K562 (cell line): Measurements from ENCODE around the gene GABRB3. TPM values are rescaled to one million over a fixed set of nuclear protein-coding genes. Genes with fewer than 3 reads are reported as not detected.

Experiments used
- ATAC-seq: fragments of 200-7000 bp; cut with Tn5 transposase; 3 replicates; pipeline ENCODE4 v1.9.1; 2020; ENCODE audit warnings: moderate library complexity
- BruUV-seq: library from RNA; stranded (reverse); fragments of 400-500 nt; replicated peaks from 2 replicates; lab custom pipeline; 2021; lab: Mats Ljungman, UMichigan
- CTCF ChIA-PET: fragments of 300-600 bp; formaldehyde crosslinking; extraction: SDS; loops from one replicate; lab custom pipeline; 2021; ENCODE audit warnings: low intra/inter-chr PET ratio; lab: Yijun Ruan, JAX
- POLR2A ChIA-PET: fragments of 300-600, 350-650 bp; sonication (Branson Sonifier 250); formaldehyde crosslinking; extraction: SDS; loops from one replicate; lab custom pipeline; 2021; ENCODE audit warnings: antibody characterized with exemption, inconsistent platforms; lab: Yijun Ruan, JAX
- DNase-seq, 4 experiments: peaks; one replicate each; pipeline versions ENCODE4 v3.0.0 to v3.0.0-alpha.2; 2011 to 2018; ENCODE audit warnings: low spot score in 3 of 4, mixed read lengths in 3 of 4; ENCODE audit errors: extremely low read depth in 1 of 4
- FAIRE-seq: peaks from 2 replicates; lab custom pipeline; 2011; peaks lifted over from hg19 to GRCh38; lab: Jason Lieb, UNC
- H2AFZ ChIP-seq: 2 replicates; pipeline ENCODE4 v1.6.0; 2011; ENCODE audit warnings: low read depth, low read length, control low read depth, inconsistent platforms
- H3K27ac ChIP-seq: fragments of 200-600 bp; 3 replicates; pipeline ENCODE4 v1.8.0; 2011; ENCODE audit warnings: low read depth, mild to moderate bottlenecking, control low read depth, inconsistent platforms, low read length, moderate library complexity, mixed read lengths; ENCODE audit errors: extremely low read depth
- H3K27me3 ChIP-seq, 2 experiments: fragments of 300-600 bp in 1 of 2; 2 replicates in 1 of 2; 3 replicates in 1 of 2; pipeline versions ENCODE4 v1.6.0 to v1.8.0; 2011; ENCODE audit warnings: inconsistent platforms in 2 of 2, low read length in 2 of 2, mild to moderate bottlenecking in 1 of 2, mixed read lengths in 1 of 2, moderate library complexity in 1 of 2; ENCODE audit not compliant: control insufficient read depth in 2 of 2, insufficient read depth in 2 of 2
- H3K36me3 ChIP-seq: fragments of 300-600 bp; 3 replicates; pipeline ENCODE4 v1.8.0; 2011; ENCODE audit warnings: mild to moderate bottlenecking, low read length, inconsistent platforms; ENCODE audit not compliant: control insufficient read depth, insufficient read depth
- H3K4me1 ChIP-seq, 2 experiments: fragments of 200-600 bp in 1 of 2; replicated peaks in 1 of 2; 2 replicates in 1 of 2; 3 replicates in 1 of 2; pipeline versions ENCODE4 v1.5.1 to v1.8.0; 2011; ENCODE audit warnings: inconsistent platforms in 2 of 2, low read length in 2 of 2, mild to moderate bottlenecking in 1 of 2, mixed read lengths in 1 of 2, moderate library complexity in 1 of 2; ENCODE audit not compliant: control insufficient read depth in 2 of 2, insufficient read depth in 2 of 2
- H3K4me2 ChIP-seq: 2 replicates; pipeline ENCODE4 v1.6.1; 2011; ENCODE audit warnings: low read length, control low read depth, inconsistent platforms, mixed read lengths; ENCODE audit not compliant: insufficient read depth
- H3K4me3 ChIP-seq: fragments of 200-600 bp; sonication (generic), shearing (Covaris generic); 2 replicates; pipeline ENCODE4 v1.5.1; 2016; ENCODE audit warnings: control low read depth, inconsistent platforms
- H3K79me2 ChIP-seq: fragments of 200-600 bp; 3 replicates; pipeline ENCODE4 v1.8.0; 2011; ENCODE audit warnings: low read length, inconsistent platforms; ENCODE audit not compliant: control insufficient read depth, insufficient read depth
- H3K9ac ChIP-seq, 2 experiments: 2 replicates each; pipeline versions ENCODE4 v1.6.0 to v1.6.1; 2011; ENCODE audit warnings: low read depth in 2 of 2, low read length in 2 of 2, control low read depth in 1 of 2, inconsistent platforms in 1 of 2, mild to moderate bottlenecking in 1 of 2, mixed read lengths in 1 of 2; ENCODE audit not compliant: insufficient read depth in 1 of 2
- H3K9me1 ChIP-seq: one replicate; pipeline ENCODE4 v1.6.0; 2011; ENCODE audit warnings: inconsistent platforms, mild to moderate bottlenecking, low read length, moderate library complexity; ENCODE audit not compliant: control insufficient read depth, insufficient read depth
- H3K9me3 ChIP-seq: replicated peaks from 2 replicates; pipeline ENCODE4 v1.5.1; 2011; ENCODE audit warnings: low read depth, low read length, inconsistent platforms; ENCODE audit not compliant: control insufficient read depth, insufficient read depth
- H4K20me1 ChIP-seq: replicated peaks from 2 replicates; pipeline ENCODE4 v1.6.1; 2011; ENCODE audit warnings: low read length, inconsistent platforms, mixed read lengths; ENCODE audit not compliant: control insufficient read depth, insufficient read depth
- ARID2 ChIP-seq: fragments of 450-650 bp; IDR thresholded peaks from 2 replicates; pipeline ENCODE4 v1.6.1; 2017; ENCODE audit warnings: antibody characterized with exemption, mild to moderate bottlenecking
- CSDE1 ChIP-seq, 2 experiments: fragments of 450-650 bp; IDR thresholded peaks; 2 replicates each; pipeline ENCODE4 v1.6.1; 2016; ENCODE audit warnings: mild to moderate bottlenecking in 1 of 2
- ELF2 ChIP-seq: fragments of 250-450 bp; sonication (Bioruptor Pico); IDR thresholded peaks from 2 replicates; pipeline ENCODE4 v1.5.0; 2021; ENCODE audit warnings: mild to moderate bottlenecking
- NFXL1 ChIP-seq: fragments of 450-650 bp; formaldehyde crosslinking; IDR thresholded peaks from 2 replicates; pipeline ENCODE4 v1.4.0; 2021; ENCODE audit warnings: mild to moderate bottlenecking
- PHTF2 ChIP-seq: fragments of 250-450 bp; sonication (Bioruptor Pico); IDR thresholded peaks from 2 replicates; pipeline ENCODE4 v1.5.0; 2021; ENCODE audit warnings: mild to moderate bottlenecking
- RBM17 ChIP-seq: fragments of 200-400 bp; formaldehyde crosslinking; IDR thresholded peaks from 2 replicates; pipeline ENCODE4 v1.6.1; 2017; ENCODE audit warnings: low read depth, mild to moderate bottlenecking, low read length, borderline replicate concordance
- RCOR1 ChIP-seq, 2 experiments: IDR thresholded peaks; 2 replicates each; pipeline ENCODE4 v1.6.1; 2012; ENCODE audit warnings: low read depth in 2 of 2, low read length in 2 of 2, borderline replicate concordance in 1 of 2, improper control_type of control experiment in 1 of 2
- RHOXF2B ChIP-seq: fragments of 250-450 bp; sonication (Bioruptor Pico); conservative IDR thresholded peaks from 2 replicates; pipeline ENCODE4 v1.5.1; 2021
- ZNF431 ChIP-seq: sonication (generic); formaldehyde crosslinking; IDR thresholded peaks from 2 replicates; pipeline ENCODE4 v1.8.0; 2022; ENCODE audit warnings: mild to moderate bottlenecking, missing genetic modification reagents
- ZNF511 ChIP-seq: sonication (generic); formaldehyde crosslinking; IDR thresholded peaks from 2 replicates; pipeline ENCODE4 v1.8.0; 2022; ENCODE audit warnings: mild to moderate bottlenecking, missing genetic modification reagents
- ZNF639 ChIP-seq, 2 experiments: fragments of 200-800 bp in 1 of 2; sonication (Bioruptor generic) in 1 of 2; sonication (generic) in 1 of 2; formaldehyde crosslinking in 1 of 2; IDR thresholded peaks in 1 of 2; conservative IDR thresholded peaks in 1 of 2; 2 replicates each; pipeline versions ENCODE4 v1.5.0 to v1.6.1; 2016 to 2020; ENCODE audit warnings: missing compliant biosample characterization in 1 of 2, missing genetic modification characterization in 1 of 2, missing genetic modification reagents in 1 of 2
- WGBS: fragments of 100-300 bp; shearing (Covaris generic); methylation state at CpG from one replicate; pipeline ENCODE4 v1.1.6; 2016; ENCODE audit warnings: low coverage, mixed read lengths; ENCODE audit not compliant: insufficient coverage; ENCODE audit errors: missing lambda C conversion rate; 5-methylcytosine and 5-hydroxymethylcytosine counted together
- in situ Hi-C: fragments of 300-500 bp; cut with MboI; formaldehyde crosslinking; loops from 4 replicates; pipeline ENCODE4 v1.15.0; 2018; ENCODE audit warnings: inconsistent platforms, mixed read lengths
- intact Hi-C: fragments of 100-400 bp; cut with micrococcal nuclease; formaldehyde crosslinking; loops from 2 replicates; pipeline ENCODE4 v1.14.2; 2022
- polyA plus RNA-seq, 8 experiments: library from polyadenylated mRNA; depleted of rRNA in 4 of 8; stranded (reverse) in 5 of 8; unstranded in 3 of 8; fragments of >200 nt; fragmentation: Nextera tagmentation in 2 of 8; fragmentation: Illumina TruSeq in 1 of 8; extraction: Ambion mirVana in 2 of 8; extraction: Trizol in 1 of 8; gene quantifications; 2 replicates each; pipeline versions ENCODE4 v1.2.1 to v1.2.3, GENCODE V29; 2011 to 2014; ENCODE audit warnings: inconsistent platforms in 1 of 8, missing spikeins in 1 of 8
- total RNA-seq, 7 experiments: library from RNA; depleted of rRNA in 6 of 7; stranded (reverse); fragments of >200 nt in 6 of 7; fragmentation: Illumina TruSeq in 2 of 7; extraction: Trizol in 2 of 7; gene quantifications; 2 replicates each; pipeline versions ENCODE4 v1.2.1 to v1.2.3, GENCODE V29; 2011 to 2021; ENCODE audit warnings: low replicate concordance in 1 of 7
- TF ChIP-seq, protein P1 (sequence below): fragments of 150-350 bp; IDR thresholded peaks from 2 replicates; pipeline ENCODE4 v1.6.1; 2014; ENCODE audit warnings: low read depth, mild to moderate bottlenecking, low read length, borderline replicate concordance
- TF ChIP-seq, protein P2 (sequence below), 2 experiments: fragments of 450-650 bp in 1 of 2; sonication (generic) in 1 of 2; formaldehyde crosslinking in 1 of 2; IDR thresholded peaks in 1 of 2; conservative IDR thresholded peaks in 1 of 2; 2 replicates each; pipeline versions ENCODE4 v1.6.1 to v1.8.1; 2016 to 2023; ENCODE audit warnings: mild to moderate bottlenecking in 2 of 2, moderate library complexity in 2 of 2, inconsistent platforms in 1 of 2, missing genetic modification reagents in 1 of 2

The GABRB3 gene
- total and polyA plus RNA-seq, 9 of the 15 experiments (the other 6 are each of a cell fraction or from before 2014, with no cell fraction given), result 0.09 to 1.4 (median 0.49) TPM

- WGBS, result 0% methylated on average over 5 of the region's 5 CpGs
- BruUV-seq, result no TSS peak
- in situ Hi-C loops, result no loop called here
- H3K27me3 ChIP-seq, result peaks cover 0 to 2% of the 10 kb centered on the region in 2 experiments; a peak in 1 of 5 replicates
- no peak for TF ChIP-seq RHOXF2B (CRISPR knock-in tag)
- TF ChIP-seq, protein P1, sequence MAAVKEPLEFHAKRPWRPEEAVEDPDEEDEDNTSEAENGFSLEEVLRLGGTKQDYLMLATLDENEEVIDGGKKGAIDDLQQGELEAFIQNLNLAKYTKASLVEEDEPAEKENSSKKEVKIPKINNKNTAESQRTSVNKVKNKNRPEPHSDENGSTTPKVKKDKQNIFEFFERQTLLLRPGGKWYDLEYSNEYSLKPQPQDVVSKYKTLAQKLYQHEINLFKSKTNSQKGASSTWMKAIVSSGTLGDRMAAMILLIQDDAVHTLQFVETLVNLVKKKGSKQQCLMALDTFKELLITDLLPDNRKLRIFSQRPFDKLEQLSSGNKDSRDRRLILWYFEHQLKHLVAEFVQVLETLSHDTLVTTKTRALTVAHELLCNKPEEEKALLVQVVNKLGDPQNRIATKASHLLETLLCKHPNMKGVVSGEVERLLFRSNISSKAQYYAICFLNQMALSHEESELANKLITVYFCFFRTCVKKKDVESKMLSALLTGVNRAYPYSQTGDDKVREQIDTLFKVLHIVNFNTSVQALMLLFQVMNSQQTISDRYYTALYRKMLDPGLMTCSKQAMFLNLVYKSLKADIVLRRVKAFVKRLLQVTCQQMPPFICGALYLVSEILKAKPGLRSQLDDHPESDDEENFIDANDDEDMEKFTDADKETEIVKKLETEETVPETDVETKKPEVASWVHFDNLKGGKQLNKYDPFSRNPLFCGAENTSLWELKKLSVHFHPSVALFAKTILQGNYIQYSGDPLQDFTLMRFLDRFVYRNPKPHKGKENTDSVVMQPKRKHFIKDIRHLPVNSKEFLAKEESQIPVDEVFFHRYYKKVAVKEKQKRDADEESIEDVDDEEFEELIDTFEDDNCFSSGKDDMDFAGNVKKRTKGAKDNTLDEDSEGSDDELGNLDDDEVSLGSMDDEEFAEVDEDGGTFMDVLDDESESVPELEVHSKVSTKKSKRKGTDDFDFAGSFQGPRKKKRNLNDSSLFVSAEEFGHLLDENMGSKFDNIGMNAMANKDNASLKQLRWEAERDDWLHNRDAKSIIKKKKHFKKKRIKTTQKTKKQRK, result no peak
- TF ChIP-seq RBM17, result no peak
- TF ChIP-seq RCOR1 (IDR thresholded peaks at IDR 0.05; ENCODE audit: borderline replicate concordance in 1 of 2, low read depth in 2 of 2, low read length in 2 of 2), result no peak
- no peak for TF ChIP-seq ZNF511 (CRISPR knock-in tag)
- TF ChIP-seq PHTF2, result no peak
- no peak for TF ChIP-seq ELF2 (CRISPR knock-in tag)
- TF ChIP-seq ZNF639 (CRISPR knock-in tag; conservative IDR thresholded peaks at IDR 0.05 in 1 of 2, IDR thresholded peaks at IDR 0.05 in 1 of 2), result no peak
- TF ChIP-seq ARID2, result no peak
- no peak for TF ChIP-seq NFXL1 (CRISPR knock-in tag)
- no peak for TF ChIP-seq CSDE1 (IDR thresholded peaks at IDR 0.05)
- TF ChIP-seq, protein P2, sequence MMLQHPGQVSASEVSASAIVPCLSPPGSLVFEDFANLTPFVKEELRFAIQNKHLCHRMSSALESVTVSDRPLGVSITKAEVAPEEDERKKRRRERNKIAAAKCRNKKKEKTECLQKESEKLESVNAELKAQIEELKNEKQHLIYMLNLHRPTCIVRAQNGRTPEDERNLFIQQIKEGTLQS (IDR thresholded peaks at IDR 0.05), result no peak
- TF ChIP-seq, protein P2 (CRISPR knock-in tag; conservative IDR thresholded peaks at IDR 0.05), result no peak
- no peak for TF ChIP-seq ZNF431 (CRISPR knock-in tag)
- TF ChIP-seq, all 486 proteins: peak for 0
- no peaks in the 10 kb centered on the region for H3K9me1 ChIP-seq
- no peaks in the 10 kb centered on the region for H3K79me2 ChIP-seq
- CTCF ChIA-PET, result no interaction called here
- H3K4me3 ChIP-seq, result no peak overlapping the region
- H2AFZ ChIP-seq, result no peak overlapping the region
- H3K4me2 ChIP-seq, result no peak overlapping the region
- H3K9me3 ChIP-seq, result no peaks in the 10 kb centered on the region
- POLR2A ChIA-PET, result no interaction called here
- DNase-seq, result no peak
- no peak overlapping the region for H3K9ac ChIP-seq
- no peaks in the 10 kb centered on the region for H3K36me3 ChIP-seq
- H3K27ac ChIP-seq, result no peak overlapping the region
- FAIRE-seq, result no peak
- H4K20me1 ChIP-seq, result no peaks in the 10 kb centered on the region
- no peaks in the 10 kb centered on the region for H3K4me1 ChIP-seq
- intact Hi-C loops, result no loop called here
- ATAC-seq, result no peak
Observed at GRCh38 chr15:26682598-26683164, 90.2 kb downstream of the GABRB3 start.
